GM21737 (cell line): Measurements from ENCODE around the gene CDH4.

Source experiments
- ATAC-seq: cut with Tn5 transposase; IDR thresholded peaks from one replicate; pipeline ENCODE4 v1.9.1; 2021; ENCODE audit warnings: mild to moderate bottlenecking, moderate library complexity; ENCODE audit not compliant: unreplicated experiment

Gene CDH4

DNA sequence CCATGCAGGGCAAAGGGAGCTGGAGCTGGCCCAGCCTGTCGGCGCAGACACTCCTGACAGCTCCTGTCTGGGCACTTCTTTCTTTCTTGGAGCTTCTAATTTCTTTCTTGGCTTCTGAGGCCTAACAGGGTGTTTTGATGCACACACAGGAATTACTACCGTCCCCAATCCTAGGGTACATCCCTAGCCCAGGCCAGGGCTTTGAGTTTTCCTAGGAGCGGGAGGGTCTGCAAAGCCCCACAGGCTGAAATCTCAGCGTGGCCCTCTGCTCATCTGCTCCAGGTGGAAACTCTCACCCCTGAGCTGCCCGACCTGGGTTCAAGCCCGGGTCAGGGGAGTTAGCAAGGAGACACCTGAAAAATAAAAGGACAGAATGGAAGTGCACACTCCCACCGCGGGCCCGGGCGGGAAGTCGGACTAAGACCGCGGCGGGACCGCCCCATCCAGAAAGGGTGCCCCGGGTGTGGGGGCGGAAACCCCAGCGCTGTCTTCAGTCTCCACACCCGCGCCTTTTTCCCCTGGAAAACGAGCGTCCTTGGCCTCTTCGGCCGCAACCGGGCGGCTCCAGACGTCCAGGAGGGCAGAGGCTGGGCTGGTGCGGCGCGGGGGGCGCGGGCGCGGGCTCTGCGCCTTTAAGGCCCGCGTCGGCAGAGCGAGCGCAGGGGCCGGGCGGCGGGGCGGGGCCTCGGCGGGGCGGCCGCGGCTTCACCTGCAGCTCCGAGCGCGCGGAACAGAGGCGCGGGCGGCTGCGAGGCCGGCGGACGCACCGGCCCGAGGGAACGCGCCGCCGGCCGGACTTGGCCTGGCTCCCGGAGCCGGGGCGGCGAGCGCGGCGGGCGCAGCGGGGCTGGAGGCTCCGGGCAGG, at the start of gene CDH4:
TSS of gene CDH4 (plus strand) at position 733 of the 865 bp plus-strand sequence.
- ATAC-seq, result no peak

DNA sequence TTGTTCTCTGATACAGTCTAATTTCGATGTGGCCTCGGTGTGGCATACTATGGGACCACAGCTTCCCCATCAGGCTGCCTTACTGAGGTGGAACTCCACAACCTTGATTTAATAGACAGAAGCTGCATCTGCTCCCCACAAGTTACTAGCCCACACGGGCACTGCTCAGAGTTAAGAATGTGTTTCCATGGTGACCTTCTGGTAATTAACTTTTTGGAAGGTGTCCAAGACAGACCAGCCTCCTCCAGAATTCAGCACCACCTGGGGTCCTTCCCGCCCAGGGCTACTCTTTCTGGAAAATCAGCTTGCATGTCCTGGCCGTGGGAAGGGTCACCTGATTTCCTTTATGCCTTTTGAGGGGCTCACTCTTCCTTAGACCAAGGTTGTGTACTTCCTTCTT, 48.7 kb upstream of the CDH4 start:
- no peak for ATAC-seq

DNA sequence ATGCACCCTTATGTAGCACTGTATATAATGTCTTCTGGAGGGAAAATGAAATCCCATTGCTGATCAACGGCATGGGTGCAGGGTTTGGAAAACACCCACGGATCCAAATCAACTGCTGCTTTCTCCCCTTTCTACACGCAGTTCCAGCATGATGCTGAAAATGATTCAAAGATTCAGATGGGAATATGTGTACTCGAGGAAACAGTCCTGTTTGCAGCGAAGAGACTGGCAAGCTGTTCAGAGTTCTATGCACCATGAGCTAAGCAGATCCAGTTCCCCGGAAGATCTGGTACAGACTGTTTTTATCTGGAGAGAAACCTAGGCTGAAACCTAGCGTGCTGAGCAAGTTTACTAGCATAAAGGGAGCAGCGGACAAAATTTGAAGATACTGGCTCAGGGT, 47.9 kb upstream of the CDH4 start:
- no peak for ATAC-seq

DNA sequence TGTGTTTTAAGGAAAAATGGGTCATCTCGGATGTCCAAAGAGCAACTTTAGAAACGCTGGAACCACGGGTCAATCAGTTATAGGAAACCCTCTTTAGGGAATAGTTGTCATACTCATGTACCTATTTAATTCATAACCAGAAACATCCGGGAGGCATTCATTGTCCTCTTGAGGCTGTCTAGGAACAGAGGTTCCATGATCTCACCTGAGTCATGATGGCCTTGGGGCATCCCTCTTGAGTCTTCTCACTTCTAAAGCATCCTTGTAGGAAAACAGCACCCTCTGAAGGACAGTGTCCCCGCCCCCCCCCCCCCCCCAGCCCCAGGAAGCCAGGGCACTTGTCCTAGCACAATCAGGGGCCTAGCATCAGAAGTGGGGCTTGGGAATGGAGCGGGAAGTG, 46.3 kb upstream of the CDH4 start:
- ATAC-seq, result no peak

DNA sequence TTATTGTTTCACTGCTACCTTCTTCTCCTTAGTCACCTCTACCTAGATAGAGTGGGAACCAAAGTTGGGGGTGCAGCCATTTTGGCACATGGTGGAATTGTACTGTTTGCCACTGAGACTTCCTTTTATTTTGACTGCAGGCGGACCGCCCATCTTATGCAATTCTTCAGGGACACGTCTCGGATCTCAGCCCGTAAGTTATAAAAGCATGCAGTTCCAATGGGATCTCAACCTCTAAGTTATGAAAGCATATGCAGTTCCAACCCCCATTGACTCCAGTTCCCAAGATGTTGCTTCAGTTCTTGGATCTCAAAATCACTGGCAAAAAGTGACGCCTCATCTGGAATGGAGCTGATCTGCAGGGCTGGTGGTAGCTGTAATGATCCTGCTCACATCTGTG, 41.2 kb upstream of the CDH4 start:
- no peak for ATAC-seq

DNA sequence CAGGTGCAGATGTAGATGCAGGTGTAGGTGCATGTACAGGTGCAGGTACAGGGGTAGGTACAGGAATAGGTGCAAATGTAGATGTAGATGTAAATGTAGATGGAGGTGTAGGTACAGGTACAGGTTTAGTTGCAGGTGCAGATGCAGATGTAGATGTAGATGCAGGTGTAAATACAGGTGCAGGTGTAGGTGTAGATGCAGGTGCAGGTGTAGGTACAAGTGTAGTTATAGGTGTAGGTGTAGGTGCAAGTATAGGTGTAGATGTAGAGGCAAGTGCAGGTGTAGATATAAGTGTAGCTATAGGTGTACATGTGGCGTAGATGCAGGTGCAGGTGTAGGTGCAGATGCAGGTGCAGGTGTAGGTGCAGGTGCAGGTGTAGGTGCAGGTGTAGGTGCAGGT, 34.2 kb upstream of the CDH4 start:
- no peak for ATAC-seq

DNA sequence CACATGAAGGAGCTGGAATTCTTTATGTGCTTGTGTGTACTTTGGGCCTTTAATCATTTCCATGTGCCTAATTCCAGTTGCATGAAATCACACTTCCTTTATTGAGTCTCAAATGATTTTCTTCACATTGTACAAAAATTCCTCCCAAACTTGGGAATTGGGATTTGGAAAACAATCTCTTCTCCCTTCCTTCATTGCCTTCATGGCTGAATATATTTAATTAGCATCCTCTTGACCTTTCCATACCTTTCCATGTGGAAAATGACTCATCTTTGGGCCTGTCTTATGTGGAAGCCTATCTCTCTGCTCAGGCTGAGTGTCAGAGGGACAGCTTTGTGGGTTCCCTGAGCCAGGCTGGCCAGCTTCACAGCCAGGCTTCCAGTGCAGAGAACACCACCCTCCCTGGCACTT, 33.0 kb upstream of the CDH4 start:
- ATAC-seq, result no peak

DNA sequence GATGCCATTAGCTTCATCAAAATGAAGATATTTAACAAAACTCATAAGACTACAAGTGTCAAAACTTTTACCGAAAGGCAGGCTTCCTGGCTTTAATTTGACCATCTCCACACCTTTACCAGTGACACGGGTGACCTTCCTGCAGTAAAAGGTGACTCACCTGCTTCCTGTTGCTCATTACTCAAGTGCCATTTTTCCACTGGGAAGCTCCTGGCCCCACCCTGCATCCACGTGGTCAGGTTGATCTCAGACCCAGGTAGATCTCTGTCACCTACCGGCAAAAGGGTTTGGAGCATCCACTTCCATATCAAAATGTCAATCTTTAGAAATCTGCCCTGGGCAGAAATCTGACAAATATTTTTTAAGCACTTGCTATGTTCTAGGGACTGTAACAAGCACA, 31.9 kb upstream of the CDH4 start:
- ATAC-seq, result no peak

DNA sequence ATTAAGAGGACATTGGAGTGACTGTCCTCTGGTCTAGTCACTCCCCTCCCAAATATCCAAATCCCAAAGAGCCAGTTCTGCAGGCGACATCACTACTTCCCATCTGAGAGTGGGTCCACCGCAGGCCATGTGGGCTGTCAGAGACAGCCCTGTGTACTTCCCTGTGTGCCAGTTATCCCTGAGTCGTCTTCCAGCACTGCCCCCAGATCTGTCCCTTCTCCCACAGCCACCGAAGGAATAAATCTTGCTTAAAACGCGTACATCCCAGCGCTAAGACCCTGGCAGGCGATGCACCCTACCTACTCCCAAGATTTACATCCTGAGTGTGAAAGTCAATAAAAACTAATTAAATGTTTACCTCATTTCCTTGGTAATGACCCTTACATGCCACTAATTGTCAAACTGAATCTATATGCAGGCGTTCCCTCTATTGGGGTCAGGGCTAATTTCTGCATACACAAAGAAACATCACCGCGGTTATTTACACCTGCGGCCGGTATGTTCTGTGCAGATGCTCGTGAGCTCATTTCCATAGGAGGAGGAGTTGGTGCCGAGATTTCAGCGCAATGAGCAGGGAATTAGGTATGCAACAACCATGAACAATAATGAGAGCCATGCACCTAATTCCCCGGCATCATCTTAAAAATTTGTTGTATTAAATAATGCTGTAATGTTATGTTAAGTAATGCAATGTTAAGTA, 31.3 kb upstream of the CDH4 start:
- ATAC-seq, result no peak

DNA sequence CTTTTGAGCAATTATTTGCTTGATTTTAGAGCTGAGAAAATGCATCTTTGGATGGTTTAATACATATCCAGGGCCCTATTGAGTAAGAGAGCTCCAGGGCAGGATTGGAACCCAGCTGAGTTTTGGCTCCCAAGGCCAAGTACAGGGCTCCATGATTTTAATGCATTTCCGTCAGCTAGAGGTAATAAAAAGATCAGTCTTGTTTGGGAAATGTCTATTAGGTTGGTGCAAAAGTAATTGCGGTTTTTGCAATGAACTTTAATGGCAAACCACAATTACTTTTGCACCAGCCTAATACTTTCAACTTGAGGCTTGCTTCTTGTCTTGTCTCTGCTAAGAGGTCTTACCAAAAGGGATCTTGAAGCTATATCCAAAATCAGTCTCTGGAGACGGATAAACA, 29.4 kb upstream of the CDH4 start:
- ATAC-seq, result no peak

DNA sequence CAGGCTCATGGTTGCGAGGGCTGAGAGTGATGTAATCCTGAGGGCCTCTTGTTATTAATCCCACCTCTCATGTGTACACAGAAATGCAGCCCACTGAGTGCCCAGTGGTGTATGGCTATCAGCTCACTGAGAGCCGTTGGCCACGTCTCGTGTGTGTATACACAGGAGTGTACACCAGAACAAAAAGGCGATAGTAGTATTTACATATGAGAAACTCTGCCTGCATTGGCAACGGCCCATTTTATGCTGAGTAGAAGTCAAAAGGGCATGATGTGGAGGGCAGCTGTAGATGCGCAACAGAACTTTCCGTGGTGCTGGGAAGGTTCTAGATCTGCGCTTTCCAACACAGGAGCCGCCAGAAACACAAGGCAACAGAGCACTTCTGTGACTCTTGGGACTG, 28.9 kb upstream of the CDH4 start:
- ATAC-seq, result no peak

DNA sequence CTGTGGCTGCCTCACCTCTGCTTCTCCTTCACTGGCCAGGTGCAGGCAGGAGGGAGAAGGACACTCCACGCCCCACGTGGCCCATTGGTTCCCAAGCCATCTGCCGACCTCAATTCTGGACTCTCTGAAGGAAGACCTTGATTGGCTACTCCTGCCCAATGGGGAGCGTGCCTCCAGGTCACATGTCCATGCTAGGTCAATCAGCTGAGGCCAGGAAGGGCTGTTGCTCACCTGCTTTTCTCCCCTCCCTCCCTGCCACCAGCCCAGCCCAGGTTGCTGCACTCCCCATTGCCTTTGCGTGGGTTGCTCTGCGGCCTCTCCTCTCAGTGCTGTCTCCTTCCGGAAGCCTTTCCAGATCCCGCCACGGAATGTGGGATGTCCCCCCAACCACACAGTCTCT, 21.9 kb upstream of the CDH4 start:
- ATAC-seq, result no peak

DNA sequence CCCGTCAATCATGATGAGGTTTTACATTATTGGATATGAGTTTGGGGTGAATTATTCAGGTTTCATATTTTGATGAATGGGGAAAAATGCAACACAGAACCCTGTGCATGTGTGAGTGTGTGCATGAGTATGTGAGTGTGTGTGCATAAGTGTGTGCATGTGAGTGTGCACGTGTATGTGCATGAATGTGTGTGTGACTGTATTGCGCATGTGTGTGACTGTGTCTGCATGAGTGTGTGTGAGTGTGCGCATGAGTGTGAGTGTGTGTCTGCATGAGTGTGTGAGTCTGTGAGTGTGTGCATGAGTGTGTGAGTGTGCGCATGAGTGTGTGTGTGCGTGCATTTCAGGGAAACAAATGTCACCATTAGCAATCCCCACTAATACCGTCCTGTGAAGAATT, 18.5 kb upstream of the CDH4 start:
- ATAC-seq, result no peak

DNA sequence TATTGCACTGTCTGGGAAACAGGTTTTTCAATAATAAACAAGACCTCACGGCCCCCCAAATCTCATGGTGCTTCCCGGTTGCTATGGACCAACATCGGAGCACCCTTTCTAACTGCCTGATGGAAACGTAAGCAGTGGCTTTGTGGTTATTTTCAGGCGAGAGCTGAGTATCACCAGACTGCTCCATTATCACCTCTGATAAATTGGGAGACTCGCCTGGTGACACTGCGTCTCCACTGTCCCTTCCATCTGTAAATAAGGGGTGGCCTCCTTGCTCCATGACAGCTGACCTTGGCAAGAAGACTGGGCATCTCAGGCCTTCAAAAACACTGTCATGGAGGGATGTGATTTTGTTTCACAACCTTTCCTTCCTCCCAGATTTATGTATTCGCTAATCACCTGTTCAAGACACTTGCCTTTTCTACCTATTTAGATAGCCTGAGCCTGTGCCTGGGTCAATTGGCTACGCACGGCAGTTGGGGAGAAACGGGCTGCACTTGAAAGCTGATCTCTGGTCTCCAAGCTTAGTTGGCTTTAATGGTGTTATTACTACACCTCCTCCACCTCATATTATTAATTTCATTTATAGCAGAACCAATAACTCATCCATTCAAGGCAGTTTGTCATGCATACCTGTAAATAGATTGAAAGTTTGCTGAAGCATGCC, 17.7 kb upstream of the CDH4 start:
- ATAC-seq, result no peak

DNA sequence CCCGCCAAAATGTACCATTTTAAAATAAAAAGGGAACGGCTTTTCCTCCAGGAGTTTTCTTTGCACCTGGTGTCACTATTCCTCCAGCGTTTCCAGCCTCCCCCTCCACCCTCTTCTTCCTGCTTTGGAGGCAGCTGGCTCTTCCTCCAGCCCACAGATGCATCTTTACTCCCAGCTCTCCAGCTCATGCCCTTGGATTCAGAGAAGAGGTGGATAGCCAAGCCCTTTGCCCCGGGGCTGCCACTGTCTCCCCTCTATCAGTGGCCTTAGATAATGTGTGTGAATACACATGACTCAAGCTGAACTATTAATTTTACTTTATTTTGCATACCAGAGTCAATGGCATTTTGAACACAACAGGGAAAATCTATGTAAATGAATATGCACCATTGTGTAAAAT, 15.3 kb upstream of the CDH4 start:
- ATAC-seq, result no peak

DNA sequence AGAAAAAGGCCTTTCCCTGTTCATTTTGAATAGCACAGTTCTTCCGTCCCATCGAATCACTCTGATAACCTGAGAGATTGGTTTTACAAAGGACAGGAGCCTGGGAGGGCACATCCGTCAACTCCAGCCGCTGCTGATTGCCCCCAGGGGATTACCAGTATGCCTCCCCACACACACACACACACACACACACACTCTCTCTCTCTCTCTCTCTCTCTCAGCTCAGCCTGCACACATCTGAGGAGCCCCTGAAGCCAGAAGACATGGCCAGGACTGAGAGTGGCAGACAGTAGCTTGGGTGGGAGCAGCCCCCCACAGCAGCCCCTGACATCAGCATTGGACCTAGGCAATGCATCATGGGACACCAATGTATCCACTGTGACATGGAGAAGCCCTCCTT, 13.2 kb upstream of the CDH4 start:
- ATAC-seq, result no peak

DNA sequence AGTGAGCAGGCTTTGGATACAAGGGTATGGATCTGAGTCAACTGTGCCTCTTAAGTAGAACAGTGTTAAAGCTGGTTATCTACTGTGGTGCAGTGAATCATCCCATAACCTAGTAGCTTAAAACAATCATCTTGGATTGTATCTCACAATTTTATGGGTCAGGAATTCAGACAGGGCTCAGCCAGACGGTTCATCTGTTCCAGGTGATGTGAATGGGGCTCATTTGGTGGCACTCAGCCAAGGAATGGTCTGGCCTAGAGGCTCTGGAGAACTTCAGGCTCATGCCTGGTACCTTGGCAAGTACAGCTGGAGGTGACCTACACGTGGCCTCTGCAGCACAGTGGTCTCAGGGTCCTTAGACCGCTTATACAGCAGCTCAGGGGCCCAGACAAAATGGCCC, 11.2 kb upstream of the CDH4 start:
- no peak for ATAC-seq

DNA sequence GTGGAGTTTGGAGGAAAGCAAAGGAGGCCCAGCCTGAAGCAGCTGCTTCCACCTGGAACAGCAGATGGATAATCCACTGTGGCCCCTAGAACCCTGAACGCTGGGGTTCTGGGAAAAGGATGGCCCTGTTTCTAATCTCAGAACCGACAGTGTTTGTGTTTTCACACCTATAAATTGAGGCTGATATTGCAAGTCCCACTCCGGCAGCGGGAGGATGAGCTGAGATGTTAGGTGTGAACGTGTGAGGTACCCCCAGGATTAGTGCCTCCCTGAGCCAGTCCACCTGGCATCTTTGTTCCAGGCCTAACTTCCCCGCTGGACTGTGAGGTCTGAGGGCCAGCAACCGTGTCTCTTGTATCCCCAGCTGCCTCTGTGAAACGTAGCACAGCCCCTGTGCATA, 7.8 kb upstream of the CDH4 start:
- ATAC-seq, result no peak

DNA sequence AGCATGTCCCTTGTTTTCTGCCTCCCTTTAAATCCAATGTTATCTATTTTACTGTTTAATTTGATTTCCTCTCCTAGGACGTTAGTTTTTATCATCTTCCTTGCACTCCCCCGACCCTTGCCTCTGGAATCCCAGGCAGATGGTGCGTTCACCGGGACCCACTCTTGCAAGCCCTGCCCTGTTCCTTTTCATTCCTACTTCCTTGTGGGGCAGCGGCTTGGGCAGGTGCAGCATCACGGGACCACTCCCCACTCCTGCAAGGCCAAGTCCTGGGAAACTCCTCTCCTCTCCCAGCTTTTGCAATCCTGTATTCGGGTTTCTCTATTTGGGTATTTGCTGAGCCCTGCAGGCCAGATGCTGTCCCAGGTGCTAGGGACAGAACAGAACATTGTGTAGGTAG, 5.8 kb upstream of the CDH4 start:
- no peak for ATAC-seq

DNA sequence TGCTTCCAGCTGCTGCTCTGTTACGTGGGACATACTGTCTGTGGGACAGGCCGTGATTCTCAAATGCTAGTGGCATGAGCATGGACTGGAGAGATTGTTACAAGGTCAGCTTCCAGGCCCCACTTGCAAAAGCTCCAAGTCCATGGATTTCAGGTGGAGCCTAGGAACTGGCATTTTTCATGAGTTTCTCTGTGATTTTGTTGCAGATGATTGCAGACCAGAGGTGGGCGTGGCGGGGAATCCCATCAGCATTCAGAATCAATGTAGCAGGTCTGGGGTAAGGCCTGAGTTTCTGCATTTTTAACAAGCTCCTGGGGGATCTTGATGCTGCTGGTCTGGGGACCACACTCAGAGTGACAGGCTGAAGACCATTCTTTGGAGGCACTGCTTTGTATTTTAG, 2.4 kb upstream of the CDH4 start:
- no peak for ATAC-seq

DNA sequence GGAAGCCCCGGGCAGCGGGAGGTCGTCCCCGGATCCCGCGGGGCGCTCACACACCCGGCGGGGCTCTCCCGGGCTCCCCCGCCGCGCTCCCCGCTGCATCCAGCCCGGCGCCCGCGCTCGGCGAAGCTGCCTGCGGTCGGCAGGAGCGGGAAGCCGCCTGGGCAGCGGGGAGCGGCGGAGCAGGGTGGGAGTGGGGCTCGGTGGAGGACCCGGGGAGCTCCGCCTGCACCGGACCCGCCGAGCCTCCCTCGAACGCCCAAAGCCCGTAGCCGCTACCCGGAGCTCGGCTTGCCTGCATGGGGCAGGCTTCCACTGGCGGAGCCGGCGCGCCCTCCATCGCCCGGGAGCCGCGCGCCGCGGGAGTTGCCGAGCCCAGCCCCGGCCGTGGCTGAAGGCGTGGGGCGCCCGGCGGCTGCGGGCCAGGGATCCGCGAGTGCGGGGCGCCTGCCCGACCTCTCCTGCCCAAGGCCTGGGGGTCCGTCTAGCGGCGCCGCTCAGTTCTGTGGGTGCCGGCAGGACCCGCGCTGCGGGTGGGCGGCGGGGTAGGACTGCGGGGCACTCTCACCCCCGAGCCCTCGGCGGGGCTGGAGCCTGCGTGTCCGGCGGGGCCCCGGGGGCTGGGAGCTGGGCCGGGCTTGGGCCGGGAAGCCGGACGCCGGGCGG, 671 bp downstream of the CDH4 start:
- no peak for ATAC-seq

DNA sequence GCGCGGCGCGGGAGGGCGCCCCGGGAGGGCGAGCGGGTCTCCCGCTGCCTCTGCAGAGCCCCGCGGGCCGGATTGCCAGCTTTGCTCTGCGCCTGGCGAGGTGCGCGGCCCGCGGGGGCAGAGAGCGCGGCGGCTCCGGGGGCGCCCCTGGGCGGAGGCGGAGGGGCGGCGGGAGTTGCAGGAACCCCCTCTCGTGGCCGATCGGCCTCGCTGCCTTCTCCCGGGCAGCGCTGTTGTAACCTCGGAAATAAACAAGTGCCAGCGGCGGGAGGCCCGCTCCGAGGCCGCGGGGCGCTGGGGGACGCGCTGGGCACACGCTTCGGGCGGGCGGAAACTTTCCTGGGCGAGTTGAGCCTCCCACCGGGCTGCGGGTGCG, 1.2 kb downstream of the CDH4 start:
- ATAC-seq, result no peak
